IPS DF 19.7 (cell line): Measurements from ENCODE around the gene OSBPL6.
"Not testable (repeated sequence)": the region's sequence is repeated elsewhere in the genome, so short reads cannot be mapped to it uniquely, and the experiment has no call there.

Source experiments
- DNase-seq: peaks from one replicate; pipeline ENCODE4 v3.0.0-alpha.2; 2013; ENCODE audit warnings: low read depth, low spot score

The OSBPL6 gene

GRCh38 chr2:178350051-178350450, 155.7 kb downstream of the OSBPL6 start:
- DNase-seq, result no peak

GRCh38 chr2:178357704-178358103, 163.4 kb downstream of the OSBPL6 start:
- not testable (repeated sequence) for DNase-seq

GRCh38 chr2:178359192-178359912, 165.0 kb downstream of the OSBPL6 start:
- DNase-seq, result no peak

- no peak for DNase-seq
Observed at GRCh38 chr2:178361588-178361987, 167.3 kb downstream of the OSBPL6 start.

- no peak for DNase-seq
Observed at GRCh38 chr2:178363252-178363651, 168.9 kb downstream of the OSBPL6 start.

- no peak for DNase-seq
Observed at GRCh38 chr2:178365116-178365515, 170.8 kb downstream of the OSBPL6 start.

- DNase-seq, result no peak
Observed at GRCh38 chr2:178366412-178366811, 172.1 kb downstream of the OSBPL6 start.

GRCh38 chr2:178367344-178367743, 173.0 kb downstream of the OSBPL6 start:
- no peak for DNase-seq

GRCh38 chr2:178374865-178375264, 180.6 kb downstream of the OSBPL6 start:
- no peak for DNase-seq

- no peak for DNase-seq
Observed at GRCh38 chr2:178377046-178377445, 182.7 kb downstream of the OSBPL6 start.

GRCh38 chr2:178379162-178380004, 185.1 kb downstream of the OSBPL6 start:
- no peak for DNase-seq

- no peak for DNase-seq
Observed at GRCh38 chr2:178380763-178381162, 186.5 kb downstream of the OSBPL6 start.

- DNase-seq, result no peak
Observed at GRCh38 chr2:178383718-178384117, 189.4 kb downstream of the OSBPL6 start.

GRCh38 chr2:178385595-178386148, 191.4 kb downstream of the OSBPL6 start:
- no peak for DNase-seq

- DNase-seq, result no peak
Observed at GRCh38 chr2:178386986-178387597, 192.8 kb downstream of the OSBPL6 start.

GRCh38 chr2:178388287-178388686, 194.0 kb downstream of the OSBPL6 start:
- no peak for DNase-seq

GRCh38 chr2:178391701-178392100, 197.4 kb downstream of the OSBPL6 start:
- DNase-seq, result no peak

- DNase-seq, result no peak
Observed at GRCh38 chr2:178392215-178392614, 197.9 kb downstream of the OSBPL6 start.

GRCh38 chr2:178394859-178395258, 200.5 kb downstream of the OSBPL6 start:
- DNase-seq, result no peak

GRCh38 chr2:178395295-178395694, 201.0 kb downstream of the OSBPL6 start:
- DNase-seq, result no peak

- DNase-seq, result no peak
Observed at GRCh38 chr2:178395941-178396570, 201.7 kb downstream of the OSBPL6 start.
